ENCODE measurements around the gene MRPS27. TPM values are rescaled to one million over a fixed set of nuclear protein-coding genes. Genes with fewer than 3 reads are reported as not detected.

MRPS27 gene
- total and polyA plus RNA-seq, 9 of the 15 experiments (the other 6 are each of a cell fraction or from before 2014, with no cell fraction given): 73.6 to 144 (median 106) TPM

DNA sequence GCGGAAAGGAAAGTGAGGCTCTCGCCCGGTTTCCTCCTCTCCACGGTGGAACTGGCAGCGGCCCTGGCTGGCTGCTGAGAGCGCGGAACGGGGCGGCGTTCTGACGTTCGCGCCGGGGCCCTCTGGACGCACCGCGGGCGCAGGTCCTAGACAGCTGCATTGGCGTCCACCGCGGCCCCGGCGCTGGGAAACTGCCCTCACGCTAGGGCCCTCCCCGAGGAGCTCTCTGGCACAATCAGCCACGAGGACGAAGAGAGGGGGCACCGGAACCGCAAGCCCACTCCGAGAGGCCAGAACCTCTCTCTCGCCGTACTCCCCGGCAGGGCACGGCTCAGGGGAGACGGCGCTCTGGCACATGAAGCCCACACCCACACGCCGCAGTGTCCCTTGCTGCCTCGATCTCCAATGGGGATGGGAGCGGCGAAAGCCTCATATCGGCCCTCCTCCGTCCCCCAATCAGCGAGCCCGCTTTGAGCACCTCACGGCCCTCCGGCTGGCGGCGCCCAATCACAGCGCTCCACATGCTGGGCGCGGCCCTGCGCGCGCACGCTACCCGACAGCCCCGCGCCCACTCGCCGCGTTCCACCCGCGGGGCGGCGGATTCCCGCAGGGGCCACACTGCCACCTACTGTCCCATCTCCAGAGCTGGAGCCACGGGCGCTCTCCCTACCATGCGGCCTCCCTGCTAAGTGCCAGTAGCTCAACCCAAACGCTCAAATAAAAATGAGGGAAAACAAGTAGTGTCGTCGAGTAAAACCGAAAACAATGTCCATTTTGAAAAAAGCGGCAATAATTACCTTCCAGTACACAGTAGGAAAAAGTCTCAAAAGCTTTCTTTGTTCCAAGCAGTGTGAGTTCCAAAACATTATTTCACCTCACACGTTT is 11.8 kb downstream of the MRPS27 start (continued):
- TF ChIP-seq, protein P1, sequence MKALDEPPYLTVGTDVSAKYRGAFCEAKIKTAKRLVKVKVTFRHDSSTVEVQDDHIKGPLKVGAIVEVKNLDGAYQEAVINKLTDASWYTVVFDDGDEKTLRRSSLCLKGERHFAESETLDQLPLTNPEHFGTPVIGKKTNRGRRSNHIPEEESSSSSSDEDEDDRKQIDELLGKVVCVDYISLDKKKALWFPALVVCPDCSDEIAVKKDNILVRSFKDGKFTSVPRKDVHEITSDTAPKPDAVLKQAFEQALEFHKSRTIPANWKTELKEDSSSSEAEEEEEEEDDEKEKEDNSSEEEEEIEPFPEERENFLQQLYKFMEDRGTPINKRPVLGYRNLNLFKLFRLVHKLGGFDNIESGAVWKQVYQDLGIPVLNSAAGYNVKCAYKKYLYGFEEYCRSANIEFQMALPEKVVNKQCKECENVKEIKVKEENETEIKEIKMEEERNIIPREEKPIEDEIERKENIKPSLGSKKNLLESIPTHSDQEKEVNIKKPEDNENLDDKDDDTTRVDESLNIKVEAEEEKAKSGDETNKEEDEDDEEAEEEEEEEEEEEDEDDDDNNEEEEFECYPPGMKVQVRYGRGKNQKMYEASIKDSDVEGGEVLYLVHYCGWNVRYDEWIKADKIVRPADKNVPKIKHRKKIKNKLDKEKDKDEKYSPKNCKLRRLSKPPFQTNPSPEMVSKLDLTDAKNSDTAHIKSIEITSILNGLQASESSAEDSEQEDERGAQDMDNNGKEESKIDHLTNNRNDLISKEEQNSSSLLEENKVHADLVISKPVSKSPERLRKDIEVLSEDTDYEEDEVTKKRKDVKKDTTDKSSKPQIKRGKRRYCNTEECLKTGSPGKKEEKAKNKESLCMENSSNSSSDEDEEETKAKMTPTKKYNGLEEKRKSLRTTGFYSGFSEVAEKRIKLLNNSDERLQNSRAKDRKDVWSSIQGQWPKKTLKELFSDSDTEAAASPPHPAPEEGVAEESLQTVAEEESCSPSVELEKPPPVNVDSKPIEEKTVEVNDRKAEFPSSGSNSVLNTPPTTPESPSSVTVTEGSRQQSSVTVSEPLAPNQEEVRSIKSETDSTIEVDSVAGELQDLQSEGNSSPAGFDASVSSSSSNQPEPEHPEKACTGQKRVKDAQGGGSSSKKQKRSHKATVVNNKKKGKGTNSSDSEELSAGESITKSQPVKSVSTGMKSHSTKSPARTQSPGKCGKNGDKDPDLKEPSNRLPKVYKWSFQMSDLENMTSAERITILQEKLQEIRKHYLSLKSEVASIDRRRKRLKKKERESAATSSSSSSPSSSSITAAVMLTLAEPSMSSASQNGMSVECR (CRISPR knock-in tag; IDR thresholded peaks at IDR 0.05): peak; percentile 58; the same call in 1 of the 2 replicates
- peak; percentile 89 for TF ChIP-seq POLR2H (tag; IDR thresholded peaks at IDR 0.05; ENCODE audit: low read depth)
- no peak for TF ChIP-seq ARHGAP35 (IDR thresholded peaks at IDR 0.05; ENCODE audit: partially characterized antibody)
- TF ChIP-seq ZKSCAN3 (CRISPR knock-in tag; IDR thresholded peaks at IDR 0.05): no peak
- TF ChIP-seq, protein P2, sequence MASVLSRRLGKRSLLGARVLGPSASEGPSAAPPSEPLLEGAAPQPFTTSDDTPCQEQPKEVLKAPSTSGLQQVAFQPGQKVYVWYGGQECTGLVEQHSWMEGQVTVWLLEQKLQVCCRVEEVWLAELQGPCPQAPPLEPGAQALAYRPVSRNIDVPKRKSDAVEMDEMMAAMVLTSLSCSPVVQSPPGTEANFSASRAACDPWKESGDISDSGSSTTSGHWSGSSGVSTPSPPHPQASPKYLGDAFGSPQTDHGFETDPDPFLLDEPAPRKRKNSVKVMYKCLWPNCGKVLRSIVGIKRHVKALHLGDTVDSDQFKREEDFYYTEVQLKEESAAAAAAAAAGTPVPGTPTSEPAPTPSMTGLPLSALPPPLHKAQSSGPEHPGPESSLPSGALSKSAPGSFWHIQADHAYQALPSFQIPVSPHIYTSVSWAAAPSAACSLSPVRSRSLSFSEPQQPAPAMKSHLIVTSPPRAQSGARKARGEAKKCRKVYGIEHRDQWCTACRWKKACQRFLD (CRISPR knock-in tag; IDR thresholded peaks at IDR 0.05): peak; percentile 61; the same call in 1 of the 2 replicates
- no peak for TF ChIP-seq ERF (CRISPR knock-in tag; IDR thresholded peaks at IDR 0.05)
- TF ChIP-seq, protein P3, sequence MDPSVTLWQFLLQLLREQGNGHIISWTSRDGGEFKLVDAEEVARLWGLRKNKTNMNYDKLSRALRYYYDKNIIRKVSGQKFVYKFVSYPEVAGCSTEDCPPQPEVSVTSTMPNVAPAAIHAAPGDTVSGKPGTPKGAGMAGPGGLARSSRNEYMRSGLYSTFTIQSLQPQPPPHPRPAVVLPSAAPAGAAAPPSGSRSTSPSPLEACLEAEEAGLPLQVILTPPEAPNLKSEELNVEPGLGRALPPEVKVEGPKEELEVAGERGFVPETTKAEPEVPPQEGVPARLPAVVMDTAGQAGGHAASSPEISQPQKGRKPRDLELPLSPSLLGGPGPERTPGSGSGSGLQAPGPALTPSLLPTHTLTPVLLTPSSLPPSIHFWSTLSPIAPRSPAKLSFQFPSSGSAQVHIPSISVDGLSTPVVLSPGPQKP (CRISPR knock-in tag; IDR thresholded peaks at IDR 0.05): no peak
- TF ChIP-seq TCF3 (CRISPR knock-in tag; IDR thresholded peaks at IDR 0.05): no peak
- TF ChIP-seq, protein P4, sequence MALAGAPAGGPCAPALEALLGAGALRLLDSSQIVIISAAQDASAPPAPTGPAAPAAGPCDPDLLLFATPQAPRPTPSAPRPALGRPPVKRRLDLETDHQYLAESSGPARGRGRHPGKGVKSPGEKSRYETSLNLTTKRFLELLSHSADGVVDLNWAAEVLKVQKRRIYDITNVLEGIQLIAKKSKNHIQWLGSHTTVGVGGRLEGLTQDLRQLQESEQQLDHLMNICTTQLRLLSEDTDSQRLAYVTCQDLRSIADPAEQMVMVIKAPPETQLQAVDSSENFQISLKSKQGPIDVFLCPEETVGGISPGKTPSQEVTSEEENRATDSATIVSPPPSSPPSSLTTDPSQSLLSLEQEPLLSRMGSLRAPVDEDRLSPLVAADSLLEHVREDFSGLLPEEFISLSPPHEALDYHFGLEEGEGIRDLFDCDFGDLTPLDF (CRISPR knock-in tag; IDR thresholded peaks at IDR 0.05): peak; percentile 85
- no peak for TF ChIP-seq PCBP2 (IDR thresholded peaks at IDR 0.05; ENCODE audit: low read depth, low read length, poor library complexity, severe bottlenecking)
- peak; percentile 60; the same call in 1 of the 2 replicates for TF ChIP-seq ZNF143 (CRISPR knock-in tag; IDR thresholded peaks at IDR 0.05)
- TF ChIP-seq PHF21A (IDR thresholded peaks at IDR 0.05; ENCODE audit: borderline replicate concordance, low read depth): 0 out of 2 replicates have a peak, but pooled peaks have one; percentile 11
- peak in 1 of 2 experiments; percentile 63; a peak in 1 of 4 replicates for TF ChIP-seq RCOR1 (IDR thresholded peaks at IDR 0.05; ENCODE audit: borderline replicate concordance in 1 of 2, low read depth in 2 of 2, low read length in 2 of 2)
- TF ChIP-seq, protein P5, sequence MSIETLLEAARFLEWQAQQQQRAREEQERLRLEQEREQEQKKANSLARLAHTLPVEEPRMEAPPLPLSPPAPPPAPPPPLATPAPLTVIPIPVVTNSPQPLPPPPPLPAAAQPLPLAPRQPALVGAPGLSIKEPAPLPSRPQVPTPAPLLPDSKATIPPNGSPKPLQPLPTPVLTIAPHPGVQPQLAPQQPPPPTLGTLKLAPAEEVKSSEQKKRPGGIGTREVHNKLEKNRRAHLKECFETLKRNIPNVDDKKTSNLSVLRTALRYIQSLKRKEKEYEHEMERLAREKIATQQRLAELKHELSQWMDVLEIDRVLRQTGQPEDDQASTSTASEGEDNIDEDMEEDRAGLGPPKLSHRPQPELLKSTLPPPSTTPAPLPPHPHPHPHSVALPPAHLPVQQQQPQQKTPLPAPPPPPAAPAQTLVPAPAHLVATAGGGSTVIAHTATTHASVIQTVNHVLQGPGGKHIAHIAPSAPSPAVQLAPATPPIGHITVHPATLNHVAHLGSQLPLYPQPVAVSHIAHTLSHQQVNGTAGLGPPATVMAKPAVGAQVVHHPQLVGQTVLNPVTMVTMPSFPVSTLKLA (conservative IDR thresholded peaks at IDR 0.05): peak; percentile 88 to 94
